Activated CD8-positive, alpha-beta memory T cell treated with anti-CD3 and anti-CD28 coated beads for 24 hours (primary cell): Measurements from ENCODE around the gene DNAJA3.

Experiments
- DNase-seq: peaks from one replicate; pipeline ENCODE4 v3.0.0-alpha.2; 2020

The DNAJA3 gene

DNA sequence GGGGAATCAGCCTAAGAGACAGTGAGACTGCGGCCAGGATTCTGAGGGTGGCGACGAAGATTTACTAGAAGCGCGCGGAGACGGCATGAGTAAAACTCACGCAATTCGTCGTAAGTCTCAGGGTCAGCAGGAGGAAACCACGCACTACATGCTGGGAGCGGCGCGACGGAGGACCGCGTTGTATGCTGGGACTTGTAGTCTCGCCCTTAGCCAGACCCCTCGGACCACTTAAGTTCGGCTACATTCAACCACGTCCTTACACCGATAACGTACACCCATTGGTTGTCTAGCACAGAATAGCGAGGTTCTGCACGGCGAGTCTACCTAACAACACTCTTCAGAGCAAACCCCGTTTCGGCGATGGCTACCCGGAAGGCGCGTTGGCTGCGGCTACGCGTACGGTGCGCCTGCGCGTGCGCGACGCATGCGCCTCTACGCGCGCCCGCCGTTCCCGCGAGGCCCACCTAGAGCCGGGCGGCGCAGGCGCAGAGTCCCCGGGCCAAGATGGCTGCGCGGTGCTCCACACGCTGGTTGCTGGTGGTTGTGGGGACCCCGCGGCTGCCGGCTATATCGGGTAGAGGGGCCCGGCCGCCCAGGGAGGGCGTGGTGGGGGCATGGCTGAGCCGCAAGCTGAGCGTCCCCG is at the start of gene DNAJA3:
Gene DNAJA3 (plus strand): TSS at position 491 of the 643 bp plus-strand sequence. CDS start 14 bp downstream, at position 505.
- peak; percentile 98 for DNase-seq

- no peak for DNase-seq
These were observed 49.4 kb upstream of the DNAJA3 start for GRCh38 chr16:4376126-4376892.

GRCh38 chr16:4376893-4377572 is 48.6 kb upstream of the DNAJA3 start:
- DNase-seq = no peak

GRCh38 chr16:4377573-4378154 is 48.0 kb upstream of the DNAJA3 start:
- no peak for DNase-seq

- no peak for DNase-seq
These were observed 47.5 kb upstream of the DNAJA3 start for GRCh38 chr16:4378161-4378666.

- DNase-seq = no peak
These were observed 46.5 kb upstream of the DNAJA3 start for GRCh38 chr16:4378999-4379690.

DNA sequence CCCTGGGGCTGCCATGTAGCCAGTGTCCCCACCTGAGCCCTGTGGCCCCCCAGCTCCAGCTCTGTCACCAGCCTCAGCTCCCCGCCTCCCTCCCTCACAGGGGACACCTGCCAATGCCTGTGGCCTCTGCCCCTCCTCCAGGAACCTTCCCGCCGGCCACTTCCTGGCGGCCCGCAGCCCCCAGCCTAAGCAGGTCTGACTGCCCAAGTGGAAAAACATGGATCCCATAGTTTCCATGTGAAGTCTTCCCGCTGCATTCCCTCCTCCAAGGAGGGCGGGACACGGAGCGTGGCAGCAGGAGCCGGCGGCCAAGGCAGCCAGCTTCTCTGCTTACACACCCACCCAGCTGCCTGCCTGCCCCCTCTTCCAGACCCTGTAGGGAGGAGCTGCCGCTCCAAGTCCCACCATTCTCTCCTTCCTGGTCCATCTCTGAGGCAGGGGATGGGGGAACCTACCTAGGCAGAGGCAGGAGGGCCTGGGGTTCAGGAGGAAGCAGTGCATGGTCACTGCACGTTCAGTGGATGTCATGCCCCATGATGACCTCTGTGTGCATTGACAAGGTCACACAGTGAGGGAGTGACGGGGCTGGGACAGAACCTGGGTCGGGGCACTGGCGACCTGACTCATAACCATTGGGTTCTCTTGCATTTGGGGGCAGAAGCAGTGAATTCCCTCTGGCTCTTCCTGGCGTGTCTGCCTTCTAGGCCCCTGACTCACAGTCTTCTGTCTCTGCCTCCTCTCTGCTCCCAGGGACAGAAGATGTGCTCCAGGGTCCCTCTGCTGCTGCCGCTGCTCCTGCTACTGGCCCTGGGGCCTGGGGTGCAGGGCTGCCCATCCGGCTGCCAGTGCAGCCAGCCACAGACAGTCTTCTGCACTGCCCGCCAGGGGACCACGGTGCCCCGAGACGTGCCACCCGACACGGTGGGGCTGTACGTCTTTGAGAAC is 45.3 kb upstream of the DNAJA3 start:
- DNase-seq = no peak

- no peak for DNase-seq
These were observed 44.4 kb upstream of the DNAJA3 start for GRCh38 chr16:4381072-4381934.

DNA sequence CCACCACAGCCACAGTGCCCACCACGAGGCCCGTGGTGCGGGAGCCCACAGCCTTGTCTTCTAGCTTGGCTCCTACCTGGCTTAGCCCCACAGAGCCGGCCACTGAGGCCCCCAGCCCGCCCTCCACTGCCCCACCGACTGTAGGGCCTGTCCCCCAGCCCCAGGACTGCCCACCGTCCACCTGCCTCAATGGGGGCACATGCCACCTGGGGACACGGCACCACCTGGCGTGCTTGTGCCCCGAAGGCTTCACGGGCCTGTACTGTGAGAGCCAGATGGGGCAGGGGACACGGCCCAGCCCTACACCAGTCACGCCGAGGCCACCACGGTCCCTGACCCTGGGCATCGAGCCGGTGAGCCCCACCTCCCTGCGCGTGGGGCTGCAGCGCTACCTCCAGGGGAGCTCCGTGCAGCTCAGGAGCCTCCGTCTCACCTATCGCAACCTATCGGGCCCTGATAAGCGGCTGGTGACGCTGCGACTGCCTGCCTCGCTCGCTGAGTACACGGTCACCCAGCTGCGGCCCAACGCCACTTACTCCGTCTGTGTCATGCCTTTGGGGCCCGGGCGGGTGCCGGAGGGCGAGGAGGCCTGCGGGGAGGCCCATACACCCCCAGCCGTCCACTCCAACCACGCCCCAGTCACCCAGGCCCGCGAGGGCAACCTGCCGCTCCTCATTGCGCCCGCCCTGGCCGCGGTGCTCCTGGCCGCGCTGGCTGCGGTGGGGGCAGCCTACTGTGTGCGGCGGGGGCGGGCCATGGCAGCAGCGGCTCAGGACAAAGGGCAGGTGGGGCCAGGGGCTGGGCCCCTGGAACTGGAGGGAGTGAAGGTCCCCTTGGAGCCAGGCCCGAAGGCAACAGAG is 43.5 kb upstream of the DNAJA3 start:
- DNase-seq = no peak

GRCh38 chr16:4382795-4383357 is 42.8 kb upstream of the DNAJA3 start:
- no peak for DNase-seq

GRCh38 chr16:4383591-4384444 is 41.9 kb upstream of the DNAJA3 start:
- DNase-seq = no peak

DNA sequence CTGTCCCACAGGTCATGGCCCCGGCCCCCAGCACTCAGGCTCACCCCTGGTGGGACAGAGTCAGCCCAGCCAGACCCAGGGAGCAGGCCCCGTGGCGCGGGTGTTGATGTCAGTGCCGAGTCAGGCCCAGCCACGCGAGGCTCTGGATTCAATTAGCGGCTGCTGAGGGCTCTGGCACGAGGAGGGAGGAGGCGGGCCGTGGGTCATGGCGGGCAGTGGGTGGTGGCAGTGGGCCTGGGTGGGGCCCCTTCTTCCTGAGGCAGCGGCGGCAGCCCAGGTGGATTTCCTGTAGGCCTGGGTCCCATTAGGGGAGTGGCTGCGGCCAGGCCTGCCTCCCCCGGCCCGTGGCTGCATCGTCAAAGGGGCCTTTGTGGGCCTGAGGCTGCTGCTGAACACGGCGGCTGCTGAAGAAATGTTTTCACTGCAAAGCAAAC is 41.1 kb upstream of the DNAJA3 start:
- DNase-seq = no peak

DNA sequence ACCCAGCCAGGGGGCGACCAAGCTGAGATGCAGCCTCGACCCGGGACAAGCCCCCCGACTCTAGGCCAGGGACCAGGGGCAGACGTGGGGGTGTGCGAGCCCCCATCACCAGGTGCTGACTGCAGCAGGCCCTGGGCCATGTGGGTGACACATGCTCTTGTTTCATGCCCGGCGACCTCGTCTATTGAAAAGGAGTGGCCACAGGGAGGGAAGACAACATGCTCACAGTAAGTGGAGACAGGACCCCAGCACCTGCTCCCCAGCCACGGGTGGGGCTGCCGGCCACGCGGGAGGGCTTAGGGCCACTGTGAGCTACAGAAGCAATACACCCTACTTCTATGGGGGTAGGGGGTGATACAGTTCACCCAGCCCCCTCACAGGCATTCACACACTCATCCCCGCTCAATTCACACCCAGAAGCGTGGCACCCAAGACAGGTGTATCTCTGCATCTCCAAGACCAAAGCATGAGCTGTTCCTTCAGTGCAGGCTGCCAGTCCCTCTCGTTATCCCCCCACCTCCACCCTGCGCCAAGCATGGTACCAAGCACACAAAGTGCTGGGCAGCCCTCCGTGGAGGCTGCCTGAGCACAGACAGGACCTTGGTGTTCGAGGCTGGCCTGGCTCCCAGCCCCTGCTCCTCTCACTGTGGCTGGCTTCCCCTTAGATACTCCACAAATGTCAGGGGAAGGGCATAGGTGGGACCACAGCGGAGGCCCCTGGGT is 40.4 kb upstream of the DNAJA3 start:
- no peak for DNase-seq

GRCh38 chr16:4385789-4386450 is 39.7 kb upstream of the DNAJA3 start:
- DNase-seq = no peak

DNA sequence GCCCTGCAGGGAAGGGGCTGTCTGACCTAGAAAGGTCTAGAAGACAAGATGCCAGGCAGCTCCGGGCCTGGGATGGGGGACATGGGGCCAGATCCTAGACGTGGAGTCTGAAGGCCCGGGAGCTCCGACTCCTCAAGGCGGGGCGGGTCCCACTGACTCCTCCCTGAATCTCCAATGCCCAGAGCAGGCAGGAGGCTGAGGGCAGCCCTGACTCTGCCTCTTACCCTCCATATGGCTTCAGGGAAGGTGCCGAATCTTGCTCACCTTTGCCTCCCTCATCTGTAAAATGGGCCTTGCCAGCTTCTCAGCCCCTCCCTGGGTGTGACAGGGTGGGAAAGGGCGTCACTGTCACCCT is 39.2 kb upstream of the DNAJA3 start:
- no peak for DNase-seq

- DNase-seq = no peak
These were observed 38.6 kb upstream of the DNAJA3 start for GRCh38 chr16:4386951-4387565.
